OCI-LY1 (cell line): ENCODE measurements around the gene SEMA4C.

Source experiments
- CTCF ChIP-seq: fragments of 200-600 bp; sonication (generic), shearing (Covaris generic); IDR thresholded peaks from 2 replicates; pipeline ENCODE4 v1.5.1; 2017; ENCODE audit warnings: mild to moderate bottlenecking, antibody characterized with exemption, low read length, moderate library complexity, mixed read lengths
- EZH2 ChIP-seq: fragments of 200-600 bp; sonication (generic), shearing (Covaris generic); IDR thresholded peaks from 2 replicates; pipeline ENCODE4 v1.8.0; 2017; ENCODE audit warnings: borderline replicate concordance, mixed run types, mild to moderate bottlenecking, antibody characterized with exemption, low read length, moderate library complexity, mixed read lengths

GRCh38 chr2:96811917-96812316, 58.0 kb downstream of the SEMA4C start:
- TF ChIP-seq CTCF (no peak), EZH2 (no peak)
